ENCODE data around the gene VEPH1.

VEPH1 gene

GRCh38 chr3:157274644-157275137, 228.5 kb downstream of the VEPH1 start:
- no peak for TF ChIP-seq CTCF (IDR thresholded peaks at IDR 0.05; ENCODE audit: control insufficient read depth, extremely low read depth, insufficient read depth)
- H3K4me3 ChIP-seq (ENCODE audit: low read depth, low read length) = no peak overlapping the region
- DNase-seq (ENCODE audit: low read depth) = peak; percentile 97

GRCh38 chr3:157271283-157271882, 231.8 kb downstream of the VEPH1 start:
- DNase-seq (ENCODE audit: low read depth) = no peak
- TF ChIP-seq CTCF (IDR thresholded peaks at IDR 0.05; ENCODE audit: control insufficient read depth, extremely low read depth, insufficient read depth) = no peak
- no peak overlapping the region for H3K4me3 ChIP-seq (ENCODE audit: low read depth, low read length)

GRCh38 chr3:157268026-157268425, 235.2 kb downstream of the VEPH1 start:
- TF ChIP-seq CTCF (IDR thresholded peaks at IDR 0.05; ENCODE audit: control insufficient read depth, extremely low read depth, insufficient read depth) = no peak
- no peak for DNase-seq (ENCODE audit: low read depth)
- H3K4me3 ChIP-seq (ENCODE audit: low read depth, low read length) = no peak overlapping the region

GRCh38 chr3:157265931-157266330, 237.3 kb downstream of the VEPH1 start:
- DNase-seq (ENCODE audit: low read depth) = no peak
- no peak overlapping the region for H3K4me3 ChIP-seq (ENCODE audit: low read depth, low read length)
- no peak for TF ChIP-seq CTCF (IDR thresholded peaks at IDR 0.05; ENCODE audit: control insufficient read depth, extremely low read depth, insufficient read depth)

- no peak for TF ChIP-seq CTCF (IDR thresholded peaks at IDR 0.05; ENCODE audit: control insufficient read depth, extremely low read depth, insufficient read depth)
- DNase-seq (ENCODE audit: low read depth) = no peak
- no peak overlapping the region for H3K4me3 ChIP-seq (ENCODE audit: low read depth, low read length)
Measured at GRCh38 chr3:157263027-157263426, 240.2 kb downstream of the VEPH1 start.

GRCh38 chr3:157261000-157261399, 242.2 kb downstream of the VEPH1 start:
- no peak for DNase-seq (ENCODE audit: low read depth)
- H3K4me3 ChIP-seq (ENCODE audit: low read depth, low read length) = no peak overlapping the region
- no peak for TF ChIP-seq CTCF (IDR thresholded peaks at IDR 0.05; ENCODE audit: control insufficient read depth, extremely low read depth, insufficient read depth)

GRCh38 chr3:157259825-157260224, 243.4 kb downstream of the VEPH1 start:
- DNase-seq (ENCODE audit: low read depth) = no peak
- H3K4me3 ChIP-seq (ENCODE audit: low read depth, low read length) = no peak overlapping the region
- TF ChIP-seq CTCF (IDR thresholded peaks at IDR 0.05; ENCODE audit: control insufficient read depth, extremely low read depth, insufficient read depth) = no peak
